HG03196 (cell line): ENCODE results near the gene CERS5.
A peak's percentile ranks its signal among the peaks of the same experiment; 100 is the strongest.
"Not testable (repeated sequence)": the region's sequence is repeated elsewhere in the genome, so short reads cannot be mapped to it uniquely, and the experiment has no call there.

ENCODE experiments used
- ATAC-seq: cut with Tn5 transposase; IDR thresholded peaks from one replicate; pipeline ENCODE4 v1.9.1; 2021; ENCODE audit not compliant: unreplicated experiment

CERS5 gene

GRCh38 chr12:50187084-50187900 lies 20.1 kb upstream of the CERS5 start:
- peak; percentile 36 for ATAC-seq

- ATAC-seq = no peak
These were observed 19.5 kb upstream of the CERS5 start for GRCh38 chr12:50186681-50187080.

- no peak for ATAC-seq
These were observed 18.9 kb upstream of the CERS5 start for GRCh38 chr12:50185970-50186663.

GRCh38 chr12:50185301-50185895 lies 18.2 kb upstream of the CERS5 start:
- ATAC-seq = no peak

GRCh38 chr12:50184261-50184660 lies 17.1 kb upstream of the CERS5 start:
- ATAC-seq = no peak

- ATAC-seq = no peak
These were observed 15.3 kb upstream of the CERS5 start for GRCh38 chr12:50182461-50182860.

GRCh38 chr12:50181691-50182090 lies 14.5 kb upstream of the CERS5 start:
- no peak for ATAC-seq

GRCh38 chr12:50175716-50176026 lies 8.5 kb upstream of the CERS5 start:
- ATAC-seq = no peak

GRCh38 chr12:50174971-50175715 lies 8.0 kb upstream of the CERS5 start:
- ATAC-seq = no peak

- ATAC-seq = peak; percentile 42
These were observed 445 bp downstream of the CERS5 start for GRCh38 chr12:50166799-50167048.

GRCh38 chr12:50164963-50165362 lies 2.2 kb downstream of the CERS5 start:
- ATAC-seq = no peak

- ATAC-seq = no peak
These were observed 4.9 kb downstream of the CERS5 start for GRCh38 chr12:50162230-50162629.

GRCh38 chr12:50160643-50161042 lies 6.5 kb downstream of the CERS5 start:
- no peak for ATAC-seq

- no peak for ATAC-seq
These were observed 9.9 kb downstream of the CERS5 start for GRCh38 chr12:50157259-50157658.

- ATAC-seq = no peak
These were observed 10.5 kb downstream of the CERS5 start for GRCh38 chr12:50156641-50157040.

GRCh38 chr12:50154947-50155346 lies 12.2 kb downstream of the CERS5 start:
- not testable (repeated sequence) for ATAC-seq

- ATAC-seq = no peak
These were observed 16.0 kb downstream of the CERS5 start for GRCh38 chr12:50151047-50151687.

GRCh38 chr12:50149311-50149710 lies 17.9 kb downstream of the CERS5 start:
- ATAC-seq = no peak

- not testable (repeated sequence) for ATAC-seq
These were observed 19.2 kb downstream of the CERS5 start for GRCh38 chr12:50148011-50148410.

GRCh38 chr12:50147281-50147680 lies 19.9 kb downstream of the CERS5 start:
- ATAC-seq = no peak

- no peak for ATAC-seq
These were observed 21.7 kb downstream of the CERS5 start for GRCh38 chr12:50145439-50145838.
